Mammary epithelial cell (primary cell): ENCODE results near the gene BRCA2.

Source experiments
- EZH2 ChIP-seq: IDR thresholded peaks from 2 replicates; pipeline ENCODE4 v1.6.1; 2012; ENCODE audit warnings: low read length, inconsistent platforms, borderline replicate concordance
- TF ChIP-seq, protein P1 (sequence below), 2 donors: IDR thresholded peaks in 1 of 2; conservative IDR thresholded peaks in 1 of 2; 2 replicates each; pipeline ENCODE4 v1.5.1; 2011 to 2012; ENCODE audit warnings: inconsistent platforms in 2 of 2, low read length in 2 of 2, mild to moderate bottlenecking in 2 of 2, control low read depth in 1 of 2, low read depth in 1 of 2; ENCODE audit not compliant: insufficient read depth in 1 of 2; ENCODE audit errors: extremely low read depth in 1 of 2

DNA sequence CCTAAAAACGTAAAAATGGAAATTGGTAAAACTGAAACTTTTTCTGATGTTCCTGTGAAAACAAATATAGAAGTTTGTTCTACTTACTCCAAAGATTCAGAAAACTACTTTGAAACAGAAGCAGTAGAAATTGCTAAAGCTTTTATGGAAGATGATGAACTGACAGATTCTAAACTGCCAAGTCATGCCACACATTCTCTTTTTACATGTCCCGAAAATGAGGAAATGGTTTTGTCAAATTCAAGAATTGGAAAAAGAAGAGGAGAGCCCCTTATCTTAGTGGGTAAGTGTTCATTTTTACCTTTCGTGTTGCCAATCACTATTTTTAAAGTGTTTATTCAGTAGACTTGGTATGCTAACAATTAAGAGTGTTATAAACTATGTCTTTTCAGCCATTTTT is 25.6 kb downstream of the BRCA2 start:
- TF ChIP-seq, protein P1, sequence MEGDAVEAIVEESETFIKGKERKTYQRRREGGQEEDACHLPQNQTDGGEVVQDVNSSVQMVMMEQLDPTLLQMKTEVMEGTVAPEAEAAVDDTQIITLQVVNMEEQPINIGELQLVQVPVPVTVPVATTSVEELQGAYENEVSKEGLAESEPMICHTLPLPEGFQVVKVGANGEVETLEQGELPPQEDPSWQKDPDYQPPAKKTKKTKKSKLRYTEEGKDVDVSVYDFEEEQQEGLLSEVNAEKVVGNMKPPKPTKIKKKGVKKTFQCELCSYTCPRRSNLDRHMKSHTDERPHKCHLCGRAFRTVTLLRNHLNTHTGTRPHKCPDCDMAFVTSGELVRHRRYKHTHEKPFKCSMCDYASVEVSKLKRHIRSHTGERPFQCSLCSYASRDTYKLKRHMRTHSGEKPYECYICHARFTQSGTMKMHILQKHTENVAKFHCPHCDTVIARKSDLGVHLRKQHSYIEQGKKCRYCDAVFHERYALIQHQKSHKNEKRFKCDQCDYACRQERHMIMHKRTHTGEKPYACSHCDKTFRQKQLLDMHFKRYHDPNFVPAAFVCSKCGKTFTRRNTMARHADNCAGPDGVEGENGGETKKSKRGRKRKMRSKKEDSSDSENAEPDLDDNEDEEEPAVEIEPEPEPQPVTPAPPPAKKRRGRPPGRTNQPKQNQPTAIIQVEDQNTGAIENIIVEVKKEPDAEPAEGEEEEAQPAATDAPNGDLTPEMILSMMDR (conservative IDR thresholded peaks at IDR 0.05 in 1 of 2, IDR thresholded peaks at IDR 0.05 in 1 of 2; ENCODE audit: extremely low read depth in 1 of 2, insufficient read depth in 1 of 2, low read depth in 1 of 2, low read length in 2 of 2): no peak
- TF ChIP-seq EZH2: no peak
